HG03280 (cell line): ENCODE data around the gene ANXA1.

Experiments
- ATAC-seq: cut with Tn5 transposase; IDR thresholded peaks from one replicate; pipeline ENCODE4 v1.9.1; 2021; ENCODE audit warnings: mild to moderate bottlenecking, moderate library complexity; ENCODE audit not compliant: unreplicated experiment

Gene ANXA1

GRCh38 chr9:73206851-73207250, 55.2 kb downstream of the ANXA1 start:
- ATAC-seq, result no peak

DNA sequence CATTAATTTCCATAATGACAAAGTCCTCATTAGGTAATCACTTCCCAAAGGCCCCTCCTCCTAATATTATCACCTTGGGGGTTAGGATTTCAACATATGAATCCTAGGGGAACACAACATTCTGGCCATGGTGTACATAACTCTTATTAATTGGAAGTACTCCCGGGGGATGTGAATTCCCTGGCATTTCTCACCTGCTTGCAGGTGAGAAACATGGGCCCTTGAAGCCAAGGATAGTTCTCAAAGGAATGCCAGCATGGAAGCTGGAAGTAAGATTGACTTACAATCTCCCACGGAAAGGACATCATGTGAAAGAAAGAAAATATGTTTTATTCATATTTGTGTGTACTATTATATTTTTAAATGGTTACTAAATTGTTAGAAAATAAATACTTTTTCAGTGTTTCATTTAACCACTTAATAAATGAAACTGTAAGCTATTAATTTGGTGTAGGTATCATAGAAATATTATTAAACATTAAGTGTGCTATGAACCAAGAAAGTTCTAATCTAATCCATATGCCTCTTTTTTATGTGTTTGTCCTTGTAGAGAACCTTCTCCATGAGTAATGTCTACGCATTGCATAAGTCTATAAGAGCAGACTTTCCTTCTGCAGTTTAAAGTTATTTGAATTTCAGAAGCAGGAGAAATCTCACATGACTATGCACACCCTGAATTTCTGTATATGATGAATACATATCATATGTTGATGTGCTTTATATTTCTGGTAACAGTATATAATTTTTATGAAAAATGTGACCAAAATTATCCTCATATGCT, 59.4 kb downstream of the ANXA1 start:
- no peak for ATAC-seq

DNA sequence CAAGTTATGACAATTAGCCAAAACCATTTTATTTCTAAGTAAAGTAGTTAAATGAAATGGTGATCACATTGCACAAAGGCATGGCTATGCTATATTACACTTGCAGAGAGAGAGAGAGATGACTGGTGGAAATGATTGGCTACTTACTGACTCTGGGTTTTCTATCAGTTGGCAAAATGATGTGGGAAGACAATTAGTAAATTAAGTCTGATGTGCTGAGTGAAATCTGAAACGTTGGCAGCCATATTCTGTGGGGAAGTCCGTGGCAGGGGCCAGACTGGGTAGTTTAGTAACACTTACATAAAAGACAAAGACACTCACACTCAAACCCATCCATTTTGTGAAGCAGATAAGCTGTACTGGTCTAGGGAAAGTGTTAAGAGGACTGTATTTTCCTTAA, 61.6 kb downstream of the ANXA1 start:
- no peak for ATAC-seq

GRCh38 chr9:73215249-73215648, 63.6 kb downstream of the ANXA1 start:
- ATAC-seq, result no peak

DNA sequence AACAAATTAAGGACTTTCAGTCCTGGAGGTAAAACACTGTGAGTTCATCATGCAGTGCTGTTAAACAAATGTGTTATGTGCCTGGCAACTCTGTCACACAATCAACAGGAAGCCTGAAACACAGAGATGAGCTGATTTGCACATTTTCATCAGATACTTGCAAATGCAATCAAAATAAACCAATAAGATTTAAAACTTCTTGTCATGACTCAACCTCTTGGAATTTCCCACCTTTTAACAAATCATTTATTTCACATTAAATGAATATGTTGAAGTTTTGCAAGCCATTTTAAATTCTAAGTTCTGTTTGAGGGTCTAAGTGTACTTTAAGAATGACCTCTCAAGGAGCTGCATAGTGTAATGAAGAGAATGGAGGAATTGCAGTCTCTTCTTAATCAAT, 64.4 kb downstream of the ANXA1 start:
- ATAC-seq, result no peak
